ENCODE data around the gene TNFSF13.

DNA sequence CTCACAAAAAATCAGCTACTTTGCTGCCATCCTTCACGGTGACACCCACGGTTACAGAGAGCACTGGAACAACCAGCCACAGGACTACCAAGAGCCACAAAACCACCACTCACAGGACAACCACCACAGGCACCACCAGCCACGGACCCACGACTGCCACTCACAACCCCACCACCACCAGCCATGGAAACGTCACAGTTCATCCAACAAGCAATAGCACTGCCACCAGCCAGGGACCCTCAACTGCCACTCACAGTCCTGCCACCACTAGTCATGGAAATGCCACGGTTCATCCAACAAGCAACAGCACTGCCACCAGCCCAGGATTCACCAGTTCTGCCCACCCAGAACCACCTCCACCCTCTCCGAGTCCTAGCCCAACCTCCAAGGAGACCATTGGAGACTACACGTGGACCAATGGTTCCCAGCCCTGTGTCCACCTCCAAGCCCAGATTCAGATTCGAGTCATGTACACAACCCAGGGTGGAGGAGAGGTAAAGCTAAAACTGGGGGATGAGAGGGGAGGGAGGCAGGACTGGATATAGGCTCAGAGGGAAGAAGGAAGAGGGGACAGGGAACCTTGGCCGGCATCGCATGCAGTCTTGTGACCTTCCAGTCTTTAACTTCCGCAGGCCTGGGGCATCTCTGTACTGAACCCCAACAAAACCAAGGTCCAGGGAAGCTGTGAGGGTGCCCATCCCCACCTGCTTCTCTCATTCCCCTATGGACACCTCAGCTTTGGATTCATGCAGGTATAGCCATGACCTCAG, 21.5 kb downstream of the TNFSF13 start:
- TF ChIP-seq, protein P1, sequence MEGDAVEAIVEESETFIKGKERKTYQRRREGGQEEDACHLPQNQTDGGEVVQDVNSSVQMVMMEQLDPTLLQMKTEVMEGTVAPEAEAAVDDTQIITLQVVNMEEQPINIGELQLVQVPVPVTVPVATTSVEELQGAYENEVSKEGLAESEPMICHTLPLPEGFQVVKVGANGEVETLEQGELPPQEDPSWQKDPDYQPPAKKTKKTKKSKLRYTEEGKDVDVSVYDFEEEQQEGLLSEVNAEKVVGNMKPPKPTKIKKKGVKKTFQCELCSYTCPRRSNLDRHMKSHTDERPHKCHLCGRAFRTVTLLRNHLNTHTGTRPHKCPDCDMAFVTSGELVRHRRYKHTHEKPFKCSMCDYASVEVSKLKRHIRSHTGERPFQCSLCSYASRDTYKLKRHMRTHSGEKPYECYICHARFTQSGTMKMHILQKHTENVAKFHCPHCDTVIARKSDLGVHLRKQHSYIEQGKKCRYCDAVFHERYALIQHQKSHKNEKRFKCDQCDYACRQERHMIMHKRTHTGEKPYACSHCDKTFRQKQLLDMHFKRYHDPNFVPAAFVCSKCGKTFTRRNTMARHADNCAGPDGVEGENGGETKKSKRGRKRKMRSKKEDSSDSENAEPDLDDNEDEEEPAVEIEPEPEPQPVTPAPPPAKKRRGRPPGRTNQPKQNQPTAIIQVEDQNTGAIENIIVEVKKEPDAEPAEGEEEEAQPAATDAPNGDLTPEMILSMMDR (IDR thresholded peaks at IDR 0.05): no peak
- TF ChIP-seq POLR2A (IDR thresholded peaks at IDR 0.05): peak in 1 of 2 donors; percentile 4
- TF ChIP-seq POLR2AphosphoS5 (IDR thresholded peaks at IDR 0.05): no peak

Data from suprapubic skin (tissue), 4 donors.